OCI-LY7 (cell line): ENCODE data around the gene VENTX. TPM values are rescaled to one million over a fixed set of nuclear protein-coding genes. Genes with fewer than 3 reads are reported as not detected.

ENCODE experiments used
- BruUV-seq: library from RNA; stranded (reverse); fragments of 400-500 nt; replicated peaks from 2 replicates; lab custom pipeline; 2021; lab: Mats Ljungman, UMichigan
- CTCF ChIA-PET: fragments of 300-600 bp; sonication (Branson Sonifier 250); formaldehyde crosslinking; loops from one replicate; lab custom pipeline; 2022; ENCODE audit warnings: antibody characterized with exemption; ENCODE audit not compliant: unreplicated experiment; lab: Charles Lee
- POLR2A ChIA-PET: fragments of 300-600 bp; sonication (Branson Sonifier 250); formaldehyde crosslinking; loops from one replicate; lab custom pipeline; 2022; ENCODE audit warnings: antibody characterized with exemption; lab: Charles Lee
- DNase-seq: peaks from one replicate; pipeline ENCODE4 v3.0.0-alpha.2; 2015; ENCODE audit warnings: low spot score
- H2AFZ ChIP-seq: fragments of 200-600 bp; sonication (generic), shearing (Covaris generic); 2 replicates; pipeline ENCODE4 v1.6.1; 2014; ENCODE audit warnings: mild to moderate bottlenecking, antibody characterized with exemption, low read length, moderate library complexity
- H3K27ac ChIP-seq: fragments of 200-600 bp; sonication (generic); 2 replicates; pipeline ENCODE4 v1.5.1; 2014; ENCODE audit warnings: mixed run types, low read depth, mild to moderate bottlenecking, moderate library complexity, low read length, inconsistent platforms; ENCODE audit not compliant: poor library complexity, severe bottlenecking
- H3K36me3 ChIP-seq: fragments of 200-600 bp; sonication (generic); 2 replicates; pipeline ENCODE4 v1.6.1; 2014; ENCODE audit warnings: mild to moderate bottlenecking, antibody characterized with exemption, low read length, moderate library complexity, mixed read lengths; ENCODE audit not compliant: insufficient read depth
- H3K4me1 ChIP-seq: fragments of 200-600 bp; sonication (generic); 2 replicates; pipeline ENCODE4 v1.5.1; 2014; ENCODE audit warnings: mild to moderate bottlenecking, low read length; ENCODE audit not compliant: insufficient read depth, poor library complexity, severe bottlenecking
- H3K4me2 ChIP-seq: fragments of 200-600 bp; sonication (generic); 2 replicates; pipeline ENCODE4 v1.6.1; 2014; ENCODE audit warnings: mild to moderate bottlenecking, low read length
- H3K4me3 ChIP-seq: fragments of 200-600 bp; sonication (generic); 2 replicates; pipeline ENCODE4 v1.5.1; 2014; ENCODE audit warnings: mild to moderate bottlenecking, low read depth, low read length; ENCODE audit not compliant: poor library complexity, severe bottlenecking
- H3K79me2 ChIP-seq: fragments of 200-600 bp; sonication (generic); 2 replicates; pipeline ENCODE4 v1.6.1; 2016; ENCODE audit warnings: low read depth, mild to moderate bottlenecking, low read length, moderate library complexity, mixed read lengths; ENCODE audit not compliant: insufficient read depth
- H3K9me2 ChIP-seq: fragments of 200-600 bp; sonication (generic); 2 replicates; pipeline ENCODE4 v1.6.1; 2016; ENCODE audit warnings: mild to moderate bottlenecking, low read length, mixed read lengths; ENCODE audit not compliant: insufficient read depth
- H3K9me3 ChIP-seq: fragments of 200-600 bp; sonication (generic); 2 replicates; pipeline ENCODE4 v1.6.1; 2014; ENCODE audit warnings: mild to moderate bottlenecking, mixed run types, low read length, mixed read lengths
- H4K20me1 ChIP-seq: fragments of 200-600 bp; sonication (generic); 2 replicates; pipeline ENCODE4 v1.6.1; 2014; ENCODE audit warnings: mild to moderate bottlenecking, antibody characterized with exemption, low read length, moderate library complexity, mixed read lengths; ENCODE audit not compliant: insufficient read depth
- CTCF ChIP-seq: fragments of 200-600 bp; sonication (generic); conservative IDR thresholded peaks from 2 replicates; pipeline ENCODE4 v1.5.1; 2014; ENCODE audit warnings: mild to moderate bottlenecking, antibody characterized with exemption, low read length, moderate library complexity, mixed read lengths
- EZH2phosphoT487 ChIP-seq: fragments of 200-600 bp; sonication (generic); IDR thresholded peaks from 2 replicates; pipeline ENCODE4 v1.6.1; 2018; ENCODE audit warnings: low read depth, borderline replicate concordance, mild to moderate bottlenecking, mixed run types, antibody characterized with exemption, low read length, moderate library complexity, mixed read lengths
- intact Hi-C: fragments of 100-400 bp; cut with micrococcal nuclease; formaldehyde crosslinking; loops from one replicate; pipeline ENCODE4 v1.10.0; 2022; ENCODE audit not compliant: unreplicated experiment
- total RNA-seq, 2 experiments: library from RNA; depleted of rRNA in 1 of 2; stranded (reverse); fragments of >200 nt in 1 of 2; shearing (Covaris generic) in 1 of 2; gene quantifications; 2 replicates each; pipeline ENCODE4 v1.2.3, GENCODE V29; 2014 to 2022

The VENTX gene
- total RNA-seq, 2 experiments from 2014 or later, result not detected

- Histone ChIP-seq H2AFZ (no peak overlapping the region), H3K9me2 (no peaks in the 10 kb centered on the region), H3K9me3 (no peaks in the 10 kb centered on the region), H4K20me1 (no peaks in the 10 kb centered on the region), H3K4me3 (peak overlapping the region; percentile 21), H3K4me2 (peak overlapping the region; percentile 51), H3K79me2 (no peaks in the 10 kb centered on the region), H3K27ac (no peak overlapping the region), H3K4me1 (no peaks in the 10 kb centered on the region), H3K36me3 (no peaks in the 10 kb centered on the region)
- ChIA-PET CTCF (no interaction called here), POLR2A (no interaction called here)
- intact Hi-C loops, result loop anchor here (10.0 kb wide), 1 partner anchor 273 kb away; no protein-coding TSS in a partner anchor
- no peak for DNase-seq
- no TSS peak for BruUV-seq
- no peak for TF ChIP-seq EZH2phosphoT487
- TF ChIP-seq CTCF, result no peak
Measured at GRCh38 chr10:133241501-133242205, 4.0 kb downstream of the VENTX start.

- ChIA-PET POLR2A (no interaction called here), CTCF (interaction anchor here (0.7 kb wide), 1 partner anchor 10 kb away, joined by 3 read pairs; no protein-coding TSS in a partner anchor)
- no peaks in the 10 kb centered on the region for H3K9me2 ChIP-seq
- no TSS peak for BruUV-seq
- H3K27ac ChIP-seq, result no peak overlapping the region
- intact Hi-C loops, result loop anchor here (10.0 kb wide), 1 partner anchor 272 kb away; no protein-coding TSS in a partner anchor
- H3K79me2 ChIP-seq, result no peaks in the 10 kb centered on the region
- DNase-seq, result no peak
- no peak overlapping the region for H3K4me2 ChIP-seq
- H3K4me1 ChIP-seq, result no peaks in the 10 kb centered on the region
- H2AFZ ChIP-seq, result no peak overlapping the region
- H4K20me1 ChIP-seq, result no peaks in the 10 kb centered on the region
- H3K9me3 ChIP-seq, result no peaks in the 10 kb centered on the region
- H3K4me3 ChIP-seq, result no peak overlapping the region
- no peaks in the 10 kb centered on the region for H3K36me3 ChIP-seq
- TF ChIP-seq EZH2phosphoT487 (no peak), CTCF (no peak)
Measured at GRCh38 chr10:133242611-133243356, 5.1 kb downstream of the VENTX start.
